ENCODE data around the gene FSTL5. TPM values are rescaled to one million over a fixed set of nuclear protein-coding genes. Genes with fewer than 3 reads are reported as not detected.
A peak's percentile ranks its signal among the peaks of the same experiment; 100 is the strongest.

FSTL5 gene
- total RNA-seq, 1 experiment from 2014 or later, result not detected

DNA sequence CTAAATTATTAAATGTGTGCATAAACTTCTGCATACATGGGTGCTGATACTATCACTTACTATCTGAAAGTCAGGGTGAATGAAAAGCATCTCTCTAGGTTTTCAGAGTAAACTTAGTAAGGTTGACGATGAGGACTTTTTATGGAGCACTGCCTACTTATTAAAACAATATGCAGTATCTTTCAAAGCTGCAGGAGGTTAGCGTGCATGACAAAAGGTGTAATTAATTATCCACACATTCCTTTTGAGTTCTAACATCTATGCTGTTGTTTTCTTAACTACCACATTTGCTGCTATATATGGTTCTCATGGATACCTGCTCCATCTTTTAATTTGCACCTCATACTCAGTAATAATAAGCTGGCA is 256.2 kb downstream of the FSTL5 start:
- BruUV-seq (replicated peaks), result no TSS peak
- Histone ChIP-seq H3K27ac (ENCODE audit: low read depth, low read length) (no peak overlapping the region), H3K4me3 (replicated peaks in 1 of 2; ENCODE audit: low read depth in 1 of 2, low read length in 2 of 2) (no peak overlapping the region), H3K27me3 (ENCODE audit: insufficient read depth, low read length) (no peaks in the 10 kb centered on the region), H3K4me1 (ENCODE audit: control insufficient read depth in 1 of 2, insufficient read depth in 2 of 2, low read length in 2 of 2) (no peaks in the 10 kb centered on the region), H4K20me1 (ENCODE audit: insufficient read depth) (no peaks in the 10 kb centered on the region), H3K4me2 (ENCODE audit: low read length) (no peak overlapping the region), H2AFZ (ENCODE audit: low read depth, low read length, poor library complexity, severe bottlenecking) (no peak overlapping the region), H3K36me3 (ENCODE audit: control insufficient read depth in 1 of 2, insufficient read depth in 2 of 2, low read length in 2 of 2) (no peaks in the 10 kb centered on the region), H3K9me3 (ENCODE audit: control insufficient read depth in 1 of 2, insufficient read depth in 1 of 2, low read depth in 1 of 2, low read length in 2 of 2) (no peaks in the 10 kb centered on the region), H3K9ac (ENCODE audit: low read length) (no peak overlapping the region), H3K9me2 (ENCODE audit: insufficient read depth) (no peaks in the 10 kb centered on the region), H3K79me2 (ENCODE audit: insufficient read depth, low read length) (no peaks in the 10 kb centered on the region)
- no peak for TF ChIP-seq EZH2phosphoT487 (IDR thresholded peaks at IDR 0.05; ENCODE audit: borderline replicate concordance)
- TF ChIP-seq POLR2AphosphoS5 (IDR thresholded peaks at IDR 0.05; ENCODE audit: low read depth, low read length), result no peak
- no peak for TF ChIP-seq EGR1 (IDR thresholded peaks at IDR 0.05; ENCODE audit: low read depth)
- no peak for TF ChIP-seq MAX (IDR thresholded peaks at IDR 0.05)
- TF ChIP-seq ELF1 (IDR thresholded peaks at IDR 0.05; ENCODE audit: borderline replicate concordance, low read depth), result no peak
- no peak for TF ChIP-seq EZH2 (IDR thresholded peaks at IDR 0.05)
- TF ChIP-seq SRF (IDR thresholded peaks at IDR 0.05; ENCODE audit: low read depth), result no peak
- no peak for ATAC-seq
- POLR2A ChIA-PET, result no interaction called here
- intact Hi-C loops (cut with micrococcal nuclease), result no loop called here
- no peak for DNase-seq (ENCODE audit: low read depth, low spot score)
- CTCF ChIA-PET, result no interaction called here
- RAD21 ChIA-PET (ENCODE audit: low non-redundant PET in 1 of 2, low total read pairs in 2 of 2, uncharacterized antibody in 2 of 2, unreplicated experiment in 2 of 2), result no interaction called here

DNA sequence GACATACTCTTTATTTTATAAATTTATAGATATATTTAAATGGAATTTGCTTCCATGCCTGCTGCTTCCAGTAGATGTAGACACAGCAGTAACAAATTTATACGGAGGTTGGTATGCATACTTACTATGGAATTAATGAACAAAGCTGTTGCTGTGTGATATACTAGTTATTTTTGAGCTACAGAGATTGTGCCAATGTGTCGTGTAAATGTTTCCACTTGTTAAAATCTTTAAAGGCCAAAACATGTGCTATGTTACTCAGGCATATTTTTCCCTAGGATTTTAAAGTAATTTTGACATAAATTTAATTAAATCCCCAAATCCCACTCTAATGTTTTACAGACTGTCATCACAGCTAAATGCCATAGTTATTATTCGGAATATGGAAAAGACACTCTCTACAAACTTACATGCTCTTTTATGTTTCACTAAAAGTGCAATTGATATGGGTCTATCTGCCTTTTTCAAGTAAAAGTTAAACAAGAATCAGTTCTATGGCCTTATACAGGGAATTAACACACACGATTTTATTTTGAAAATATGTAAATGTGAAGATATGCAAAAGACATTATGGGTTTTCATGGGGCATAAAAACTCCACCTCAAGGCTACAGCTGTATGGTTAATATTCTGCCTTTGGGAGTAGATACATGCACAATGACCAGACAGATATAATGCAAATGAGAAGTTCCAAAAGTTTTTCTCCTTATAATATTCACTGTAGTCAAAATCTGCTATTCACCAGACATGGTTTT is 256.8 kb downstream of the FSTL5 start:
- no peaks in the 10 kb centered on the region for H3K9me2 ChIP-seq (ENCODE audit: insufficient read depth)
- no peak for ATAC-seq
- H3K79me2 ChIP-seq (ENCODE audit: insufficient read depth, low read length), result no peaks in the 10 kb centered on the region
- no peak overlapping the region for H3K9ac ChIP-seq (ENCODE audit: low read length)
- ChIA-PET CTCF (no interaction called here), POLR2A (no interaction called here), RAD21 (ENCODE audit: low non-redundant PET in 1 of 2, low total read pairs in 2 of 2, uncharacterized antibody in 2 of 2, unreplicated experiment in 2 of 2) (no interaction called here)
- no peaks in the 10 kb centered on the region for H3K36me3 ChIP-seq (ENCODE audit: control insufficient read depth in 1 of 2, insufficient read depth in 2 of 2, low read length in 2 of 2)
- H3K27ac ChIP-seq (ENCODE audit: low read depth, low read length), result no peak overlapping the region
- no peaks in the 10 kb centered on the region for H4K20me1 ChIP-seq (ENCODE audit: insufficient read depth)
- no peaks in the 10 kb centered on the region for H3K9me3 ChIP-seq (ENCODE audit: control insufficient read depth in 1 of 2, insufficient read depth in 1 of 2, low read depth in 1 of 2, low read length in 2 of 2)
- no peak overlapping the region for H3K4me2 ChIP-seq (ENCODE audit: low read length)
- intact Hi-C loops (cut with micrococcal nuclease), result no loop called here
- no peak for DNase-seq (ENCODE audit: low read depth, low spot score)
- H3K4me3 ChIP-seq (replicated peaks in 1 of 2; ENCODE audit: low read depth in 1 of 2, low read length in 2 of 2), result no peak overlapping the region
- peak overlapping the region; percentile 33 for H2AFZ ChIP-seq (ENCODE audit: low read depth, low read length, poor library complexity, severe bottlenecking)
- TF ChIP-seq RAD21 (IDR thresholded peaks at IDR 0.05; ENCODE audit: low read depth) (no peak), YY1 (IDR thresholded peaks at IDR 0.05; ENCODE audit: extremely low read depth, insufficient replicate concordance, low read depth, low read length) (no peak), EZH2 (IDR thresholded peaks at IDR 0.05) (no peak), SP1 (IDR thresholded peaks at IDR 0.05; ENCODE audit: low read depth) (no peak), EZH2phosphoT487 (IDR thresholded peaks at IDR 0.05; ENCODE audit: borderline replicate concordance) (no peak), EGR1 (IDR thresholded peaks at IDR 0.05; ENCODE audit: low read depth) (no peak), ELF1 (IDR thresholded peaks at IDR 0.05; ENCODE audit: borderline replicate concordance, low read depth) (no peak), POLR2A (IDR thresholded peaks at IDR 0.05; ENCODE audit: borderline replicate concordance, extremely low read depth, insufficient read depth, insufficient read length) (no peak), ZFX (IDR thresholded peaks at IDR 0.05) (no peak)
- TF ChIP-seq, protein P1, sequence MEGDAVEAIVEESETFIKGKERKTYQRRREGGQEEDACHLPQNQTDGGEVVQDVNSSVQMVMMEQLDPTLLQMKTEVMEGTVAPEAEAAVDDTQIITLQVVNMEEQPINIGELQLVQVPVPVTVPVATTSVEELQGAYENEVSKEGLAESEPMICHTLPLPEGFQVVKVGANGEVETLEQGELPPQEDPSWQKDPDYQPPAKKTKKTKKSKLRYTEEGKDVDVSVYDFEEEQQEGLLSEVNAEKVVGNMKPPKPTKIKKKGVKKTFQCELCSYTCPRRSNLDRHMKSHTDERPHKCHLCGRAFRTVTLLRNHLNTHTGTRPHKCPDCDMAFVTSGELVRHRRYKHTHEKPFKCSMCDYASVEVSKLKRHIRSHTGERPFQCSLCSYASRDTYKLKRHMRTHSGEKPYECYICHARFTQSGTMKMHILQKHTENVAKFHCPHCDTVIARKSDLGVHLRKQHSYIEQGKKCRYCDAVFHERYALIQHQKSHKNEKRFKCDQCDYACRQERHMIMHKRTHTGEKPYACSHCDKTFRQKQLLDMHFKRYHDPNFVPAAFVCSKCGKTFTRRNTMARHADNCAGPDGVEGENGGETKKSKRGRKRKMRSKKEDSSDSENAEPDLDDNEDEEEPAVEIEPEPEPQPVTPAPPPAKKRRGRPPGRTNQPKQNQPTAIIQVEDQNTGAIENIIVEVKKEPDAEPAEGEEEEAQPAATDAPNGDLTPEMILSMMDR (IDR thresholded peaks at IDR 0.05 in 2 of 3, conservative IDR thresholded peaks at IDR 0.05 in 1 of 3; ENCODE audit: borderline replicate concordance in 1 of 3, insufficient read depth in 1 of 3, low read depth in 2 of 3, low read length in 2 of 3), result no peak
- TF ChIP-seq, protein P2, sequence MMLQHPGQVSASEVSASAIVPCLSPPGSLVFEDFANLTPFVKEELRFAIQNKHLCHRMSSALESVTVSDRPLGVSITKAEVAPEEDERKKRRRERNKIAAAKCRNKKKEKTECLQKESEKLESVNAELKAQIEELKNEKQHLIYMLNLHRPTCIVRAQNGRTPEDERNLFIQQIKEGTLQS (IDR thresholded peaks at IDR 0.05), result no peak
- TF ChIP-seq, protein P3, sequence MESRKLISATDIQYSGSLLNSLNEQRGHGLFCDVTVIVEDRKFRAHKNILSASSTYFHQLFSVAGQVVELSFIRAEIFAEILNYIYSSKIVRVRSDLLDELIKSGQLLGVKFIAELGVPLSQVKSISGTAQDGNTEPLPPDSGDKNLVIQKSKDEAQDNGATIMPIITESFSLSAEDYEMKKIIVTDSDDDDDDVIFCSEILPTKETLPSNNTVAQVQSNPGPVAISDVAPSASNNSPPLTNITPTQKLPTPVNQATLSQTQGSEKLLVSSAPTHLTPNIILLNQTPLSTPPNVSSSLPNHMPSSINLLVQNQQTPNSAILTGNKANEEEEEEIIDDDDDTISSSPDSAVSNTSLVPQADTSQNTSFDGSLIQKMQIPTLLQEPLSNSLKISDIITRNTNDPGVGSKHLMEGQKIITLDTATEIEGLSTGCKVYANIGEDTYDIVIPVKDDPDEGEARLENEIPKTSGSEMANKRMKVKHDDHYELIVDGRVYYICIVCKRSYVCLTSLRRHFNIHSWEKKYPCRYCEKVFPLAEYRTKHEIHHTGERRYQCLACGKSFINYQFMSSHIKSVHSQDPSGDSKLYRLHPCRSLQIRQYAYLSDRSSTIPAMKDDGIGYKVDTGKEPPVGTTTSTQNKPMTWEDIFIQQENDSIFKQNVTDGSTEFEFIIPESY (IDR thresholded peaks at IDR 0.05; ENCODE audit: extremely low read depth, insufficient replicate concordance, low read length), result no peak
- H3K4me1 ChIP-seq (ENCODE audit: control insufficient read depth in 1 of 2, insufficient read depth in 2 of 2, low read length in 2 of 2), result no peaks in the 10 kb centered on the region
- H3K27me3 ChIP-seq (ENCODE audit: insufficient read depth, low read length), result no peaks in the 10 kb centered on the region
- no TSS peak for BruUV-seq (replicated peaks)
